NB4 (cell line): ENCODE measurements around the gene OR52M1.

ENCODE experiments used
- CTCF ChIP-seq: IDR thresholded peaks from one replicate; pipeline ENCODE4 v1.5.1; 2012; ENCODE audit warnings: low read depth, low read length
- MAX ChIP-seq: IDR thresholded peaks from 2 replicates; pipeline ENCODE4 v1.6.1; 2011; ENCODE audit warnings: low read depth, low read length
- POLR2A ChIP-seq: IDR thresholded peaks from 2 replicates; pipeline ENCODE4 v1.6.1; 2011; ENCODE audit warnings: mild to moderate bottlenecking; ENCODE audit not compliant: insufficient read length; ENCODE audit errors: extremely low read depth

- TF ChIP-seq CTCF (no peak), POLR2A (no peak), MAX (no peak)
These were observed 33.4 kb upstream of the OR52M1 start for GRCh38 chr11:4511282-4512245.
